IgD-negative memory B cell (primary cell): ENCODE data around the gene DAAM1. TPM values are rescaled to one million over a fixed set of nuclear protein-coding genes. Genes with fewer than 3 reads are reported as not detected.

Source experiments
- H3K27ac Mint-ChIP-seq, 3 donors: one replicate each; pipeline ENCODE4 v1.8.0; 2020 to 2022; ENCODE audit warnings: mild to moderate bottlenecking in 3 of 3, mixed read lengths in 3 of 3, moderate library complexity in 1 of 3
- H3K27me3 Mint-ChIP-seq: one replicate; pipeline ENCODE4 v1.8.0; 2021; ENCODE audit warnings: mixed read lengths
- H3K36me3 Mint-ChIP-seq: one replicate; pipeline ENCODE4 v1.8.0; 2020; ENCODE audit warnings: mild to moderate bottlenecking, mixed read lengths
- H3K4me1 Mint-ChIP-seq, 3 donors: one replicate each; pipeline ENCODE4 v1.8.0; 2020 to 2022; ENCODE audit warnings: mixed read lengths in 3 of 3, mild to moderate bottlenecking in 1 of 3
- H3K4me3 Mint-ChIP-seq, 4 donors: one replicate each; pipeline ENCODE4 v1.8.0; 2020 to 2022; ENCODE audit warnings: mild to moderate bottlenecking in 4 of 4, mixed read lengths in 4 of 4, moderate library complexity in 3 of 4
- H3K9me3 Mint-ChIP-seq, 3 donors: one replicate each; pipeline ENCODE4 v1.8.0; 2020 to 2021; ENCODE audit warnings: mixed read lengths in 3 of 3, mild to moderate bottlenecking in 1 of 3
- polyA plus RNA-seq: library from polyadenylated mRNA; unstranded; fragments of 300-500 nt; fragmentation: Illumina TruSeq; gene quantifications from one replicate; pipeline ENCODE4 v1.2.3, GENCODE V29; 2021

Gene DAAM1
- polyA plus RNA-seq, 1 donor from 2014 or later = 42.2 TPM

DNA sequence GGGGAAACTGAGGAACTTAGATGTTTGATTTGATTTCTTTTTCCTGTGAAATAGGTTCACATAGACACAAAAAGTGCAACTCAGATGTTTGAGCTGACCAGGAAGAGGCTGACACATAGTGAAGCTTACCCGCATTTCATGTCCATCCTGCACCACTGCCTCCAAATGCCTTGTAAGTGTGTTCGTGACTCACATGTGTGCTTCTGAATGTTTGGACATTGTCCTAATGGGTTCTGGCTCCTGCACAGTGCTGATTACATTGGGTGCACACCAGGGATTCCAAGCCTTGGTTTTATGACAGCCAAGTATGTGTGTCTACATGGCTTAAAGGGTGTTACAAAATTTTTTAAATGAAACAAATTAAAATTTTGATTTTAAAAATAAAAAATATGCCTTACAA, 137.4 kb downstream of the DAAM1 start:
- peaks cover 7 to 25% (median 20%) of the 10 kb centered on the region in 3 donors for H3K4me1 Mint-ChIP-seq
- no peaks in the 10 kb centered on the region for H3K27me3 Mint-ChIP-seq
- no peak overlapping the region for H3K4me3 Mint-ChIP-seq
- peaks cover 9% of the 10 kb centered on the region for H3K36me3 Mint-ChIP-seq
- no peak overlapping the region for H3K27ac Mint-ChIP-seq
- no peaks in the 10 kb centered on the region for H3K9me3 Mint-ChIP-seq

DNA sequence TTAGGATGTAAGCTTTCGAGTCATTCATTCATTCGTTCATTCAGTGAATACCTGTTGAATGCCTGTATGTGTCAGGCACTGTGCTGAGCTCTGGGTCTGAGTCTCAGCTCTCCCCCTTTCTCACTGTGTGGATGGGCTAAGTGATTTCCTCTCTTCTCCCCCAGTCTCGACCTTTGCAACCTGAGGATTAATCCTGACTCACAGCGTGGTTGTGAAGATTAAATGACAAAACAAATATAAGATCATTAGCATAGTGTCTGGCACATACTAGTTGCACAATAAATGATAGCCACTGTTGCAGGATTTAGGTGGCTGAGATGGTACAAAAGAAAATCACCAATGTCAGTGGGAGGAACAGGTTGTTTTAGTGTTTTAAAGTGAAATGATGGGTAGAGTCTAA, 140.0 kb downstream of the DAAM1 start:
- Mint-ChIP-seq H3K9me3 (no peaks in the 10 kb centered on the region), H3K36me3 (peaks cover 20% of the 10 kb centered on the region), H3K27ac (no peak overlapping the region), H3K4me1 (peaks cover 3 to 17% (median 13%) of the 10 kb centered on the region in 3 donors), H3K4me3 (no peak overlapping the region), H3K27me3 (no peaks in the 10 kb centered on the region)

DNA sequence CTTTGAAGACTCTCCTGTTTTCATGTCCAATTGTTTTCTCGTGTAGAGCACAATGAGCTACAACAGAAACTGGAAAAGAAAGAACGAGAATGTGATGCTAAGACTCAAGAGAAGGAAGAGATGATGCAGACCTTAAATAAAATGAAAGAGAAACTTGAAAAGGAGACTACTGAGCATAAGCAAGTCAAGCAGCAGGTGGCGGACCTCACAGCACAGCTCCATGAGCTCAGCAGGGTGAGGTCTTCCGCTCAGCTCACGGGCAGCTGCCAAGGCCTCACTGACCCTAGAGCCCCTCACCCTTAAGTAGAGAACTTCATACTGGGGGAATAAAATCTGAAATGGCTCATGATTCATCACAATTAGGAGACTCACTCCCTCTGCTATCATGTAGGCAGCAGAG, 142.0 kb downstream of the DAAM1 start:
- peak overlapping the region in 2 of 4 donors; percentile 27 to 60 for H3K4me3 Mint-ChIP-seq
- H3K27me3 Mint-ChIP-seq = no peaks in the 10 kb centered on the region
- H3K4me1 Mint-ChIP-seq = peaks cover 3 to 17% (median 13%) of the 10 kb centered on the region in 3 donors
- peak overlapping the region; percentile 14 to 92 (median 56) for H3K27ac Mint-ChIP-seq
- H3K36me3 Mint-ChIP-seq = peaks cover 20% of the 10 kb centered on the region
- no peaks in the 10 kb centered on the region for H3K9me3 Mint-ChIP-seq

DNA sequence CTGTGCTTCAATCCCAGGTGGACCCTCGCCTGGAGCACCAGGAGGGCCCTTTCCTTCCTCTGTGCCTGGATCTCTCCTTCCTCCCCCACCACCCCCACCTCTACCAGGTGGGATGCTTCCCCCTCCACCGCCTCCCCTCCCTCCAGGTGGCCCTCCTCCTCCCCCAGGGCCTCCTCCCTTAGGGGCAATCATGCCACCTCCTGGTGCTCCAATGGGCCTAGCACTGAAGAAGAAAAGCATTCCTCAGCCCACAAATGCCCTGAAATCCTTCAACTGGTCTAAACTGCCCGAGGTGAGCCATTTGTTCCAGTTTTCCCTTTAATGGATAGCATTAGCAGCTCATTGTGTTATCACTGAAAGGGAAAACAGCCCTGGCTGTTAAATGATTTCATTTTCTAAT, 142.8 kb downstream of the DAAM1 start:
- Mint-ChIP-seq H3K36me3 (peaks cover 20% of the 10 kb centered on the region), H3K4me1 (peaks cover 3 to 17% (median 13%) of the 10 kb centered on the region in 3 donors), H3K27me3 (no peaks in the 10 kb centered on the region), H3K9me3 (no peaks in the 10 kb centered on the region), H3K4me3 (no peak overlapping the region), H3K27ac (no peak overlapping the region)

DNA sequence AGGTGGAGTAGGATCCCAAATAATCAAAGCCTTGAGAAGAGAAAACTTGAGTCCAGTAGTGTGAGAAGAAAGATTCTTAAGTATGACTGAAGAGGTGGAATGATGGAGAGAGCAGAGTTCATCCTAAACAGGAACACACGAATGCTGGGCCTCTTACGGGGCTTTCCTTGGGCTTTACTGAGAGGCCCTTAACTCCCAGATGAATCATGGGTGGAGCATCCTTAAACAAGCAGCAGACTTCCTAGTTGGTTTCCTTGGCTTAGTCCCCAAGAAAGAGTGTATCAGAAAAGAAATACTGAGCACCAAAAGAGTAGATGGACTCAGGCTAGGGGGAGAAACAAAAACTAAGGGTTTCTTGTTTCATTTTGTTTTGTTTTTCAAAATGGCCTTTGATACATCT, 144.3 kb downstream of the DAAM1 start:
- Mint-ChIP-seq H3K27me3 (no peaks in the 10 kb centered on the region), H3K4me3 (no peak overlapping the region), H3K27ac (no peak overlapping the region), H3K4me1 (peaks cover 3 to 17% (median 13%) of the 10 kb centered on the region in 3 donors), H3K9me3 (no peaks in the 10 kb centered on the region), H3K36me3 (peaks cover 21% of the 10 kb centered on the region)

DNA sequence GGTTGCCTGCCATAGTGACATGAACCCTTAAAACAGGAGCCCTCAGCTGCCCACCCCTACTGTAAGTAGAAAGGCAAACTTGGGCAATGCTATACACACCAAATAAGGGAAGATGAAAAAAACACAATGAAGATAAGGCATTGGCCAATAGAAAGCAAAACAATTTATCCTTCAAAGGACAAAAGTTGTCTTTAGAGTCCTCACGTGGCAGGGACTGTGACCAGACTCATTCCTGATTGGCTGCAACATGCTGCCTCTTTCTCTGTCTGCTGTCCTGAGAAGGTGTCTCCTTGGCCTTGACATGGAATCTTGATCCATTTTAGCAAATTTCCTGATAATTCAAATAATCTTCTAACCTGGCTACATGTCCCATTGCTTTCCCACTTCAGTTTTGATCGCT, 144.8 kb downstream of the DAAM1 start:
- no peak overlapping the region for H3K4me3 Mint-ChIP-seq
- H3K36me3 Mint-ChIP-seq = peaks cover 23% of the 10 kb centered on the region
- H3K27me3 Mint-ChIP-seq = no peaks in the 10 kb centered on the region
- peaks cover 3 to 17% (median 13%) of the 10 kb centered on the region in 3 donors for H3K4me1 Mint-ChIP-seq
- H3K27ac Mint-ChIP-seq = no peak overlapping the region
- H3K9me3 Mint-ChIP-seq = no peaks in the 10 kb centered on the region

DNA sequence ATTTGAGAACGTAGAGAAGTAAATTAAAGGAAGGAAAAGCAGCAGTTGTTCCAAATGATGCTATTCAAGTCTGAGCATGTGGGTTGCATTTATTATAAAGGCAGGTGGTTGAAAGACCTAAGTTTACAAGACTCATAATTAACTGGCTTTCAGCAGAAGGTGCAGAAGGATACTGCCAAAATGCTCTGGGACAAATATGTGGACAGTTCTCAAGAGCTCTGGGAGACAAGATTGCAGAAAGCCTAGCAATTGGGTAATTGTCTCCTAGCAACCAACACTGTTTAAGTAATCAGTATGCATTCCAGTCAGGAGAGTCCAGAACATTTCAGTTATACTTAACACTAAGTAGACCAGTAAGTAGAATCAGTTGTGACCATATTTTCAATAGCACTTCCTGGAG, 145.2 kb downstream of the DAAM1 start:
- H3K4me3 Mint-ChIP-seq = no peak overlapping the region
- H3K27ac Mint-ChIP-seq = no peak overlapping the region
- H3K36me3 Mint-ChIP-seq = peaks cover 23% of the 10 kb centered on the region
- H3K9me3 Mint-ChIP-seq = no peaks in the 10 kb centered on the region
- H3K27me3 Mint-ChIP-seq = no peaks in the 10 kb centered on the region
- H3K4me1 Mint-ChIP-seq = peaks cover 3 to 17% (median 13%) of the 10 kb centered on the region in 3 donors

DNA sequence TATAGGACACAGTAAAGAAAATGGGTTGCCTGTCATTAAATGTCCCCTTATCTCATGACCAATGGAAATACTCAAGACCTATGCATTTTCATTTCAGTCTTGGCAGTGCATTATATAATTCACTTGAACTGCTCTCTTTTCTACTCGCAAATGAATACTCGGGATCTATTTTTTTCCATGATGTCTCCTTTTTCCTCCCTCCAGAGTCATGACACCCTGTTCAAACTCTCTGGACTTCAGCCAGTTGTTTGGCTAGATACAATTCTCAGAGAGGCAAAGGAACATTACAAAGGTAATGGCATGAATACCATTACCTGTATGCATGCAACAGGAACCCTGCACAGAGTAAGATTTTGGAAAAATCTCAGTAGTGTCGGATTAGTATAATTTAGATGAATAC, 145.8 kb downstream of the DAAM1 start:
- Mint-ChIP-seq H3K27me3 (no peaks in the 10 kb centered on the region), H3K4me1 (peaks cover 3 to 13% (median 10%) of the 10 kb centered on the region in 3 donors), H3K27ac (no peak overlapping the region), H3K4me3 (no peak overlapping the region), H3K9me3 (no peaks in the 10 kb centered on the region), H3K36me3 (peaks cover 23% of the 10 kb centered on the region)

DNA sequence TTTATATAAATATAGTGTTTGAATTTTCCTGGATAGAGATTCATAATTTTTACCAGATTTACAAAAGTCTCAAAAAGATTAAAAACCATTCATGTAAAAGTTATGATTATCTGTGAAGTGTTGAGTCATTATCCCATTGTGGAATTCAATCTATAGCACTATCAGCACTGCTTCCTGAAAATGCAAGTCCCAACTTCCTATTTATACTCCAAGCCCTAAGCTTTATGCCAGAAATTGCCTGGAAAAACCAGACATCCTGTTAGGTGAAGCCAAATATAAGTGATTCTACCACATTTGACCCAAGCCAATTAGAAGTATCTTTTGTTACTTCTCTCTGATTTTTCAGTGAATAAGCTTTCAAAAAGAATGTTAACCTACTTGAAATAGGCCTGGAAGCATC, 147.6 kb downstream of the DAAM1 start:
- H3K36me3 Mint-ChIP-seq = peaks cover 29% of the 10 kb centered on the region
- no peak overlapping the region for H3K4me3 Mint-ChIP-seq
- H3K27me3 Mint-ChIP-seq = no peaks in the 10 kb centered on the region

DNA sequence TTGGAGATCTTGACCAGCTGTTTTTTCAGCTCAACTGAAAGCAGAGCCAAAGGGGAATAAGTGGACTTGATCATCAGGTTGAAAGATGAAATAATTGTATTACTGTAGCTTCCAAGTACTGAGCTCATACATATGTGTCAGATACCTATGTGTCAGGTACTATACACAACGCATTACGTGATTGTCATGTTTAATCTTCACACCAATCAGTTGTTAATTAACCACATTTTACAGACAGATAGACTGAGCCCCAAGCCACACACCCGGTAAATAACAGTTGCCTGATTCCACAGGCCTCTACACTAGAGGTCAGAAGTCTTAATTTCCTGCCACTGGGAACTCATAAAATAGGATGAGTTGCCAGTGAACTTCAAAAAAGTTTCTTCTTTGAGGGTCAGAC, 148.2 kb downstream of the DAAM1 start:
- Mint-ChIP-seq H3K9me3 (no peaks in the 10 kb centered on the region), H3K27me3 (no peaks in the 10 kb centered on the region), H3K4me1 (no peaks in the 10 kb centered on the region), H3K4me3 (no peak overlapping the region), H3K27ac (no peak overlapping the region), H3K36me3 (peaks cover 26% of the 10 kb centered on the region)

More for the DNA sequence above, 147.6 kb downstream of the DAAM1 start:
- Mint-ChIP-seq H3K27ac (no peak overlapping the region), H3K4me1 (no peaks in the 10 kb centered on the region), H3K9me3 (no peaks in the 10 kb centered on the region)

DNA sequence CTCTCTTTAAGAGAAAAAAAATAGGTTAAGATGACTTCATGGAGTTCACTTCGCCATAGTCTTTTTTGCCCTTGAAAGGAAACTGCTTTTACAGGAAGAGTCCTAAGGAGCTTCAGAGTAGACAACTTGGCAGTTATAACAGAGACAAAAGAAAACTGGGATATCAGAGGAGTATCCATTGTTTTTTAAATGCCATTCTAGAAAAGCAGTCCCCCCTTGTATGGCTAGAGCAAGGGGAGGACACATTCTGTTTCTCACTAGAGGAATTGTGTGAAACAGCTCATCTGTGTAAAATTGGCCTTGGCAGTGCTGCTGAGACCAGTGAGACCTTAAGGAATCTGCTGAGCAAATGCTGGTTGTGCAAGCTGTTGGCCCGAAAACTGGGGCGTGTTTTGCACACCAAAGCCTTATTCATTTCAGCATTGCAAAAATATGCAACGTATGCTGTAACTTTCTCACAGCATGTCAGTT, 148.7 kb downstream of the DAAM1 start:
- Mint-ChIP-seq H3K36me3 (peaks cover 23% of the 10 kb centered on the region), H3K4me1 (no peaks in the 10 kb centered on the region), H3K27ac (no peak overlapping the region), H3K27me3 (no peaks in the 10 kb centered on the region), H3K9me3 (no peaks in the 10 kb centered on the region), H3K4me3 (no peak overlapping the region)

DNA sequence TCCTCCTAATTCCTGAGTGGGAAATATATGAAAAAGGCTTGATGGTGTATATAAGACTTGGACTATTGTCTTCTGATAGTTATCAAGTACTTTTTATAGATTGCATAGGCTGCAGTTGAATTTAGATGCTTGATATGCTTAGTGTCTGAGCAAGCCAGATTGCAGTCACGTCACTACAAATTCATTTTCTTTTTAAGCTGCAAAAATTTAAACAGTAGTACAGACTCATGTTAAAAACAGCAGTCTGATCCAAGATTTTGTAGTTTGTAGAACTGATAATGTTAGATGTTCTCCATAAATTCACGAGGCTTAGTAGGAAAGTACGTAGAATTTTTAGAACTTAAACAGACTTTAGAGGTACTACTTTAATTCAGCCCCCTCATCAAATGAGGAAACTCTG, 150.3 kb downstream of the DAAM1 start:
- Mint-ChIP-seq H3K4me1 (peaks cover 0 to 4% (median 0%) of the 10 kb centered on the region in 3 donors), H3K27ac (no peak overlapping the region), H3K9me3 (no peaks in the 10 kb centered on the region), H3K36me3 (peaks cover 19% of the 10 kb centered on the region), H3K4me3 (no peak overlapping the region), H3K27me3 (no peaks in the 10 kb centered on the region)

DNA sequence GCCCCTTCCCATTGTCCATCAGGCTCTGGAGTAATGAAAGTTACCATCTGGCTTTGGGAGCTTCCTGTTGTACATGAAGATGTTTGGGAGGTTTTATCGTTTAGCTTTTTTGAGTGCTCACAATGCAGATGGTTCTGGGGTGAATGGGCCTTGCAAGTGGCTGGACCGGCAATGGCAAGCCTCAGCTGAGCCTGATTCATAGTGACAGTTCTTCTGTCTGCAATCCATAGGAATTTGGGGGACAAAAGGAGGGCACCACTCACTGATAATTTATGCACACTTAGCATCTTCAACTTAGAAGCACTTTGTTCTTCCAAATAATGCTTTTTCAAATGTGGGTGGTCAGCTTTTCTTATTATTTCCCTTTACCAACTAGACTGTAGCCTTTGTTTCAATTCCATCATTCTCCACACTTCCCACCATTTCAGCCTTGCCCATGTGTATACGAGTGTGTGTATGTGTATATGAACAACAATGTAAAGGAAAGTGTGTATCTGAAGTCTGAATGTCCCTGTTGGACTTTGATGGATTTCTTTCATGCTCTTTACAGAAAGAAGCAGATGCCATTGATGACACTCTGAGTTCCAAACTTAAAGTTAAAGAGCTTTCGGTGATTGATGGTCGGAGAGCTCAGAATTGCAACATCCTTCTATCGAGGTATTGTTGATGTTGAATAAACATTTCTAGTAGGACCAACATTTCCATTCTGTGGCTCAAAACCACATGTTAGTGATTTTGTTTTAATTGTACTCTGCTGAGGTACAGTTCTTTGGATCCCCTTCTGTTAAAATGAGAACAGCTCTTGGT, 151.3 kb downstream of the DAAM1 start:
- H3K36me3 Mint-ChIP-seq = peaks cover 16% of the 10 kb centered on the region
- H3K4me1 Mint-ChIP-seq = peaks cover 0 to 4% (median 0%) of the 10 kb centered on the region in 3 donors
- no peaks in the 10 kb centered on the region for H3K27me3 Mint-ChIP-seq
- H3K27ac Mint-ChIP-seq = no peak overlapping the region
- H3K9me3 Mint-ChIP-seq = no peaks in the 10 kb centered on the region
- H3K4me3 Mint-ChIP-seq = no peak overlapping the region

DNA sequence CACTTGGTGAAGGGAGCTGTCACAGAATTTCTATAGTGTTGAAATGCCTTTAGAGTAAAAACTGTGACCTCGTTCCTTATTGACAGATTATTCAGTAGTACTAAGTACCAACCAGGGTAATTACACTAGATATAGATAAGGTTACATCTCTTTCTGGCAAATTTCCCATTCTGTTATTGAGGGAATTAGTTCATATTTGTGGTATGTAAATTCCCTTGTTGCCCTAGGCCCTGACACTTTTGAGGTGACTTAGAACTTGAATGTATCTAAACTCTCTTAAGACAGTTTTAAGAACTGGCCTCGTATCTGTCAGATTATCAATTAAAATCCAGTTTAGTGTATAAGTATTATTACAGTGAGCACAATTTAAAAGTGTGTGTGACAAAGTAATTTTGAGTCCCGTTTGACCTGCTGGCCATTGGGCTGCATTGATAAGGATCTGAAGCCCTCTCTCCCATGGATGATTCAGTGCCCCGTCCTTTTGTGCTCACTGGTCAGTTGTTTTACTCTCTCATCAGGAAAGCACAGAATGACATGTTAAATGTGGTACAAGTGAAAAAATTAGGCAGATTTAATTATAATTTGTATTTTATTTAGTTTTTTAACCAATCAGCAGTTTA, 153.5 kb downstream of the DAAM1 start:
- H3K27ac Mint-ChIP-seq = no peak overlapping the region
- H3K27me3 Mint-ChIP-seq = no peaks in the 10 kb centered on the region
- no peak overlapping the region for H3K4me3 Mint-ChIP-seq
- peaks cover 0 to 4% (median 3%) of the 10 kb centered on the region in 3 donors for H3K4me1 Mint-ChIP-seq
- H3K36me3 Mint-ChIP-seq = peaks cover 24% of the 10 kb centered on the region
- no peaks in the 10 kb centered on the region for H3K9me3 Mint-ChIP-seq

DNA sequence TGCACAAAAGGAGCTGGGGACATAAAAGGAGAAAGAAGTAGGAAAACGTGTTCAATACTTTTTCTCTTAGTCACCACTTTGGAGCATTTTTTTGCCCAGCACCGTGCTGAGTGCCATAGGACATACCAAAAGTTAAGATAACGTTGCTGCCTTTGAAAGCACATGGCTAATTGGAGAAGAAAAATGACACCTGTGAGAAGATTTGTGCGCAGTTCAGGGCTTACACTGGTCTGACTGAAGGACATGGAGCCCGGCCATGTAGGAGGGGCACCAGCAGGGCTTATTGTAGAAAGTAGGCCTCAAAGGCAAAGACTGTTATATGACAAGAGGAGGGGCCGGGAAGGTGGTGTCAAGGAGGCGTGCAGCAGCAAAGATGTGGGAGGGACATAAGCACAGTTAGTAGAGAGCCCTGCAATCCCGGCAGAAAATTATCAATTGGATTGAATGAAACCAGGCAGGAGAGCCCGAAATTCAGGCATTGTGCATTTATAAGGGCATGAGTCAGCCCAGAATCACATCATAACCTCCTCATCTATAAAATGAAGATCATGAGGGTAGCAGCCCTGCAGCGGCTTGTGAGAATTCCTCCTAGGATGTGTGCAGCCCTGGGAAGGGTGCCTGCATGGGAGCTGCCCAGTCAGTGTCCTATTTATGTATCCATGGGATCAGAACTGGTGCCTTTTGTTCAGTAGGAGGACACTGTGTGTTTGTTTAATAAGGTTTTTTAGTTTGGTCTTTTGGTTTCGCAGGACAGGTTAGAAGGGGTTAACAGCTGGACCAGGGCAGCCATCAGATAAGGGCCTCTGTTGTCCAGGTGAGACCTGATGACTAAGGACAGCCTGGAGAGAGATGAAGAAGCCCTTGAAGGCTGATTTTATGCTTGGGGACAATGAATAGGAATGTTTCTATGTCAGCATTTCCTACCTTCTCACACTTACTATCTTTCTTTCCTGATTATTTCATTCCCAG, 154.3 kb downstream of the DAAM1 start:
- Mint-ChIP-seq H3K4me1 (peaks cover 3 to 10% (median 3%) of the 10 kb centered on the region in 3 donors), H3K4me3 (no peak overlapping the region), H3K27ac (no peak overlapping the region), H3K36me3 (peaks cover 24% of the 10 kb centered on the region), H3K9me3 (no peaks in the 10 kb centered on the region), H3K27me3 (no peaks in the 10 kb centered on the region)
